Neuronal stem cell (in vitro differentiated cells): Measurements from ENCODE around the gene MIF4GD.
A peak's percentile ranks its signal among the peaks of the same experiment; 100 is the strongest.

Source experiments
- DNase-seq: peaks from one replicate; pipeline ENCODE4 v3.0.0-alpha.2; 2013; ENCODE audit warnings: low spot score
- H2AFZ ChIP-seq: one replicate; pipeline ENCODE4 v1.6.1; 2013; ENCODE audit warnings: mild to moderate bottlenecking, low read length, inconsistent platforms
- H2AK5ac ChIP-seq: 2 replicates; pipeline ENCODE4 v1.6.1; 2013; ENCODE audit warnings: low read depth, mild to moderate bottlenecking, inconsistent platforms, low read length, moderate library complexity, mixed read lengths
- H2BK120ac ChIP-seq: 2 replicates; pipeline ENCODE4 v1.6.1; 2013; ENCODE audit warnings: low read depth, mild to moderate bottlenecking, inconsistent platforms, low read length, moderate library complexity, mixed read lengths
- H2BK12ac ChIP-seq: one replicate; pipeline ENCODE4 v1.6.1; 2013; ENCODE audit warnings: low read length, inconsistent platforms
- H2BK15ac ChIP-seq: 2 replicates; pipeline ENCODE4 v1.6.1; 2013; ENCODE audit warnings: mild to moderate bottlenecking, low read length, inconsistent platforms, mixed read lengths
- H2BK5ac ChIP-seq: one replicate; pipeline ENCODE4 v1.6.1; 2013; ENCODE audit warnings: inconsistent platforms, mild to moderate bottlenecking, low read length, moderate library complexity
- H3K14ac ChIP-seq: one replicate; pipeline ENCODE4 v1.6.1; 2013; ENCODE audit warnings: low read length, inconsistent platforms
- H3K18ac ChIP-seq: 2 replicates; pipeline ENCODE4 v1.6.1; 2013; ENCODE audit warnings: low read length, inconsistent platforms
- H3K23ac ChIP-seq: 2 replicates; pipeline ENCODE4 v1.6.1; 2013; ENCODE audit warnings: low read depth, mild to moderate bottlenecking, mixed read lengths, low read length, inconsistent platforms; ENCODE audit not compliant: poor library complexity
- H3K27ac ChIP-seq: replicated peaks from 3 replicates; pipeline ENCODE4 v1.5.1; 2013; ENCODE audit warnings: low read length, inconsistent platforms
- H3K27me3 ChIP-seq, 3 experiments: 2 replicates each; pipeline ENCODE4 v1.6.1; 2013; ENCODE audit warnings: low read length in 3 of 3, mild to moderate bottlenecking in 2 of 3, inconsistent platforms in 1 of 3, low read depth in 1 of 3, mixed read lengths in 1 of 3, moderate library complexity in 1 of 3; ENCODE audit not compliant: control insufficient read depth in 3 of 3, insufficient read depth in 3 of 3
- H3K36me3 ChIP-seq, 2 donors: replicated peaks in 1 of 2; 2 replicates each; pipeline ENCODE4 v1.6.1; 2013; ENCODE audit warnings: low read length in 2 of 2; ENCODE audit not compliant: control insufficient read depth in 2 of 2, insufficient read depth in 2 of 2
- H3K4ac ChIP-seq: 2 replicates; pipeline ENCODE4 v1.6.1; 2013; ENCODE audit warnings: inconsistent platforms, mild to moderate bottlenecking, low read length, moderate library complexity
- H3K4me1 ChIP-seq, 2 donors: 1 replicate in 1 of 2; 2 replicates in 1 of 2; pipeline ENCODE4 v1.6.1; 2013; ENCODE audit warnings: low read length in 2 of 2, low read depth in 1 of 2; ENCODE audit not compliant: control insufficient read depth in 2 of 2, insufficient read depth in 1 of 2
- H3K4me2 ChIP-seq: one replicate; pipeline ENCODE4 v1.6.1; 2013; ENCODE audit warnings: mild to moderate bottlenecking, low read length, inconsistent platforms; ENCODE audit not compliant: insufficient read depth, poor library complexity, severe bottlenecking
- H3K4me3 ChIP-seq, 2 donors: 2 replicates each; pipeline ENCODE4 v1.5.1; 2013; ENCODE audit warnings: low read length in 2 of 2, mild to moderate bottlenecking in 2 of 2, inconsistent platforms in 1 of 2, moderate library complexity in 1 of 2
- H3K79me1 ChIP-seq: one replicate; pipeline ENCODE4 v1.6.1; 2013; ENCODE audit warnings: low read depth, mild to moderate bottlenecking, inconsistent platforms, low read length, moderate library complexity
- H3K9ac ChIP-seq: one replicate; pipeline ENCODE4 v1.6.1; 2013; ENCODE audit warnings: mild to moderate bottlenecking, low read depth, low read length, inconsistent platforms; ENCODE audit not compliant: poor library complexity
- H3K9me3 ChIP-seq, 2 donors: replicated peaks in 1 of 2; 2 replicates each; pipeline versions ENCODE3 to v1.6.1; 2013; ENCODE audit warnings: low read length in 2 of 2, mild to moderate bottlenecking in 2 of 2, inconsistent platforms in 1 of 2, low read depth in 1 of 2, mixed read lengths in 1 of 2, moderate library complexity in 1 of 2; ENCODE audit not compliant: control insufficient read depth in 2 of 2, insufficient read depth in 1 of 2
- H4K8ac ChIP-seq: one replicate; pipeline ENCODE4 v1.6.1; 2013; ENCODE audit warnings: low read depth, mild to moderate bottlenecking, inconsistent platforms, low read length, moderate library complexity
- H4K91ac ChIP-seq: one replicate; pipeline ENCODE4 v1.6.1; 2013; ENCODE audit warnings: low read length, low read depth, mild to moderate bottlenecking, inconsistent platforms; ENCODE audit not compliant: poor library complexity
- WGBS, 2 donors: extraction: QIAGEN DNeasy Blood & Tissue Kit; methylation state at CpG; one replicate each; pipeline ENCODE4 v1.1.7; 2013; ENCODE audit warnings: missing lambda C conversion rate in 2 of 2, mixed read lengths in 1 of 2; ENCODE audit not compliant: insufficient read length in 2 of 2, insufficient replicate concordance in 1 of 2; ENCODE audit errors: extremely low coverage in 2 of 2; 5-methylcytosine and 5-hydroxymethylcytosine counted together

MIF4GD gene

GRCh38 chr17:75267411-75268232, 3.4 kb downstream of the MIF4GD start:
- H2BK5ac ChIP-seq: no peak overlapping the region
- no peak overlapping the region for H2BK120ac ChIP-seq
- H3K18ac ChIP-seq: no peak overlapping the region
- no peak overlapping the region for H2AFZ ChIP-seq
- H3K4ac ChIP-seq: no peak overlapping the region
- no peak overlapping the region for H3K14ac ChIP-seq
- peak overlapping the region; percentile 3 for H3K23ac ChIP-seq
- no peak overlapping the region for H4K91ac ChIP-seq
- H3K27ac ChIP-seq: no peak overlapping the region
- H3K9ac ChIP-seq: peak overlapping the region; percentile 38
- H2BK15ac ChIP-seq: no peak overlapping the region
- H4K8ac ChIP-seq: no peak overlapping the region
- H3K79me1 ChIP-seq: peaks cover 3% of the 10 kb centered on the region
- no peaks in the 10 kb centered on the region for H3K9me3 ChIP-seq
- H3K4me1 ChIP-seq: peaks cover 5 to 6% of the 10 kb centered on the region in 2 donors
- no peak overlapping the region for H2BK12ac ChIP-seq
- DNase-seq: no peak
- no peaks in the 10 kb centered on the region for H3K27me3 ChIP-seq
- no peak overlapping the region for H2AK5ac ChIP-seq
- peaks cover 30 to 56% of the 10 kb centered on the region in 2 donors for H3K36me3 ChIP-seq
- WGBS, 2 donors: no CpG with 5 or more reads among the region's 14 CpGs
- no peak overlapping the region for H3K4me2 ChIP-seq
- H3K4me3 ChIP-seq: no peak overlapping the region

DNA sequence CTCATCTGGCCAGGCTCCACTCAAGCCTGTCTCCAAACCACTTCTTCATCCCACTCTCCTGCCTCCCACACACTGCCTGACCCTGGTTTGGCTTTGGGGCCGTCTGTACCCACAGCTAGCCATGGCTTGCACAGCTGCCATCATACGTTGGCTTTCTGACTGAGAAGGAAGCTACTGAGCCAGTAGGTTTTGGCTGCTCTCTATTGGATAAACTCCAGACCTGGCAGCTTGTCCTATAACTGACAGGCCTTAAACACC, 3.9 kb downstream of the MIF4GD start:
- no peak overlapping the region for H3K27ac ChIP-seq
- WGBS, 2 donors: no CpG with 5 or more reads among the region's 2 CpGs

DNA sequence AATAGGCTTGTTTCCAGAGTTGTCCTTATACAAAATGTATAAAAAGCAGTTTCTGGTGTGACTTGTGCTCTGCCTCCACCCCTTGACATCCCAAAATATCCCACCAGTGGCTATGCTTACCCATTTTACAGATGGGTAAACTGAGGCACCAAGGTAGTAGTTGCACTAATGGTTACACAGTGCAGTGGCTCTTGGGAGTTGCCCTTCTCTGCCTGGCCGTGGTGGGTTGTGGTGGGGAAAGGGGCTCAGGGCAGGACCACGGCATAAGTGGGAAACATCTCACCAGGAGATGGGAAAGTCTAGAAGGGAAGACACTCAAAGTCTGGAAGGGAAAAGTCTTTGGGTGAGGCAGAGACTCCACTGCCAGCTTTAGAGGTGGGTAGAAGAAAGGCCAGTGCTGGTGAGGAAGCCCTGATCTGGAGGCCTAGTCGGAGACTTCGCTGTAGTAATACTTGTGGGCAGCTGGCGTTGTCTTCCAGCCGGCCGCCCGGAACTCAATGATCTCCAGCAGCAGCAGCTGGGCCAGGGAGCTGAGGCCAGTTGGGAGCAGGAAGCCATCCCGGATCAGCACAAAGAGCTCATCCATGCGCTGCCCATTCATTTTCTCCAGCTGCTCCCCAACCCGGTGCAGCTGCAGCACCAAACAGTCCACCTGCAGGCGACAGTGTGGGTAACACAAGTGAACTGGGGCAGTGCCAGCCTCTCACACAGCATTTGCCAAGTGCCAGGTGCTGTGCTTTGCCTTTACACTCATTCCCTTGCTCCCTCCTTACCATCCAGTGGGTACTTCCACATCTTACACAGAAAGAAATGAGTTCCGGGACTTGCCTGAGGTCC, 4.5 kb downstream of the MIF4GD start:
- peaks cover 5 to 6% of the 10 kb centered on the region in 2 donors for H3K4me1 ChIP-seq
- no peak overlapping the region for H4K91ac ChIP-seq
- DNase-seq: no peak
- no peak overlapping the region for H3K23ac ChIP-seq
- no CpG with 5 or more reads among the region's 13 CpGs for WGBS, 2 donors
- no peak overlapping the region for H3K4ac ChIP-seq
- H2AFZ ChIP-seq: no peak overlapping the region
- no peak overlapping the region for H2BK12ac ChIP-seq
- H3K27ac ChIP-seq: no peak overlapping the region
- H2AK5ac ChIP-seq: no peak overlapping the region
- H3K27me3 ChIP-seq: no peaks in the 10 kb centered on the region
- no peak overlapping the region for H3K14ac ChIP-seq
- H3K4me2 ChIP-seq: no peak overlapping the region
- H3K4me3 ChIP-seq: no peak overlapping the region
- no peak overlapping the region for H4K8ac ChIP-seq
- no peak overlapping the region for H2BK5ac ChIP-seq
- no peak overlapping the region for H3K9ac ChIP-seq
- H3K36me3 ChIP-seq: peaks cover 26 to 52% of the 10 kb centered on the region in 2 donors
- H2BK120ac ChIP-seq: no peak overlapping the region
- H2BK15ac ChIP-seq: no peak overlapping the region
- H3K9me3 ChIP-seq: no peaks in the 10 kb centered on the region
- peaks cover 6% of the 10 kb centered on the region for H3K79me1 ChIP-seq
- no peak overlapping the region for H3K18ac ChIP-seq

More for the DNA sequence above, 3.9 kb downstream of the MIF4GD start:
- Histone ChIP-seq H4K91ac (no peak overlapping the region), H3K9ac (no peak overlapping the region), H3K27me3 (no peaks in the 10 kb centered on the region), H2BK12ac (no peak overlapping the region), H3K14ac (no peak overlapping the region), H3K79me1 (peaks cover 3% of the 10 kb centered on the region), H2BK5ac (no peak overlapping the region), H2AFZ (no peak overlapping the region), H3K4me3 (no peak overlapping the region), H2AK5ac (no peak overlapping the region), H3K23ac (peak overlapping the region; percentile 3), H3K36me3 (peaks cover 26 to 53% of the 10 kb centered on the region in 2 donors), H3K9me3 (no peaks in the 10 kb centered on the region), H4K8ac (no peak overlapping the region), H3K18ac (no peak overlapping the region), H3K4me1 (peaks cover 6 to 9% of the 10 kb centered on the region in 2 donors), H2BK15ac (no peak overlapping the region), H3K4ac (no peak overlapping the region), H3K4me2 (no peak overlapping the region), H2BK120ac (no peak overlapping the region)
- no peak for DNase-seq

DNA sequence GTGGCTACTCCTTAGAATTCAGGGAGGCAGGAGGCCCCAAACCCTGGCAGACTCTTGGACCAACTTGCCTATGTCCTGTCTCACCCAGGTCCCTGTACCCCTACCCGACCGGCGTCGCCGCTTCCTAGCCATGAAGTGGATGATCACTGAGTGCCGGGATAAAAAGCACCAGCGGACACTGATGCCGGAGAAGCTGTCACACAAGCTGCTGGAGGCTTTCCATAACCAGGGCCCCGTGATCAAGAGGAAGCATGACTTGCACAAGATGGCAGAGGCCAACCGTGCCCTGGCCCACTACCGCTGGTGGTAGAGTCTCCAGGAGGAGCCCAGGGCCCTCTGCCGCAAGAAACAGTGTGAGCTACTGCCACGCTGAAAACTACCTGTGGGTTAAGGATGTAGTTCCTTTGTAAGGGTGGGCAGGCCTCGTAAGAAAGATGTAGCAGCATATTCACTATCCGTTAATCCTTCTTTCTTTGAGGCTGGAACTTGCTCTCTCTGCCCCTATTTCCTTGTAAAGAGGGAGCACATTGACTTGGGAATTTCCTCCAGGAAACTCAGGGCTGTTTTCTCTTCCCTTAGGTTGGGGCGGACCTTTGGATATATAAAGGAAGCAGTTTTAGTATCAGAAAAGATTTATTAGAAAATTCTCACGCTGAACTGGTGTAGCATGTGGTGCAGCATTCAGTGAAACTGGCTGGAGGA, 5.3 kb downstream of the MIF4GD start:
- H3K27ac ChIP-seq: no peak overlapping the region
- no peak overlapping the region for H3K23ac ChIP-seq
- no peaks in the 10 kb centered on the region for H3K9me3 ChIP-seq
- no peak overlapping the region for H3K18ac ChIP-seq
- no peak overlapping the region for H3K4me3 ChIP-seq
- no peak overlapping the region for H2BK15ac ChIP-seq
- no peak overlapping the region for H3K9ac ChIP-seq
- no peak overlapping the region for H2AK5ac ChIP-seq
- no CpG with 5 or more reads among the region's 17 CpGs for WGBS, 2 donors
- H2BK120ac ChIP-seq: no peak overlapping the region
- H3K36me3 ChIP-seq: peaks cover 26 to 52% of the 10 kb centered on the region in 2 donors
- no peak overlapping the region for H2BK12ac ChIP-seq
- H3K79me1 ChIP-seq: peaks cover 10% of the 10 kb centered on the region
- H4K91ac ChIP-seq: no peak overlapping the region
- H3K4me1 ChIP-seq: peaks cover 5 to 6% of the 10 kb centered on the region in 2 donors
- no peak overlapping the region for H3K4me2 ChIP-seq
- no peak overlapping the region for H3K4ac ChIP-seq
- no peak overlapping the region for H2AFZ ChIP-seq
- no peak overlapping the region for H2BK5ac ChIP-seq
- no peaks in the 10 kb centered on the region for H3K27me3 ChIP-seq
- no peak overlapping the region for H3K14ac ChIP-seq
- DNase-seq: no peak
- H4K8ac ChIP-seq: no peak overlapping the region
